Uterus (tissue), 4 donors: ENCODE data around the gene CRABP2. TPM values are rescaled to one million over a fixed set of nuclear protein-coding genes. Genes with fewer than 3 reads are reported as not detected.

Source experiments
- DNase-seq, 2 donors: peaks; one replicate each; pipeline ENCODE4 v3.0.0-alpha.2; 2019 to 2020
- H3K27ac ChIP-seq, 2 donors: fragments of 200-600 bp; sonication (generic); 1 replicate in 1 of 2; 2 replicates in 1 of 2; pipeline ENCODE4 v1.5.1; 2016 to 2018
- H3K27me3 ChIP-seq, 2 donors: fragments of 200-600 bp; sonication (generic); one replicate each; pipeline ENCODE4 v1.5.1; 2018 to 2019; ENCODE audit warnings: control low read depth in 1 of 2
- H3K36me3 ChIP-seq, 2 donors: fragments of 200-600 bp; sonication (generic); one replicate each; pipeline ENCODE4 v1.5.1; 2019; ENCODE audit warnings: control low read depth in 1 of 2
- H3K4me1 ChIP-seq, 2 donors: fragments of 200-600 bp; sonication (generic); one replicate each; pipeline ENCODE4 v1.5.1; 2018 to 2019; ENCODE audit warnings: control low read depth in 1 of 2
- H3K4me3 ChIP-seq, 2 donors: fragments of 200-600 bp; sonication (generic); 1 replicate in 1 of 2; 2 replicates in 1 of 2; pipeline ENCODE4 v1.5.1; 2018 to 2019; ENCODE audit warnings: mild to moderate bottlenecking in 1 of 2
- H3K9me3 ChIP-seq, 2 donors: fragments of 200-600 bp; sonication (generic); one replicate each; pipeline ENCODE4 v1.5.1; 2019; ENCODE audit warnings: control low read depth in 1 of 2
- CTCF ChIP-seq, 4 experiments: fragments of 200-600 bp in 2 of 4; fragments of 450-650 bp in 2 of 4; sonication (generic) in 2 of 4; IDR thresholded peaks; one replicate each; pipeline ENCODE4 v1.5.1; 2016 to 2019; ENCODE audit warnings: antibody characterized with exemption in 4 of 4, mild to moderate bottlenecking in 2 of 4, moderate library complexity in 1 of 4
- POLR2A ChIP-seq, 2 donors: fragments of 450-650 bp; IDR thresholded peaks; one replicate each; pipeline ENCODE4 v1.6.1; 2016; ENCODE audit warnings: antibody characterized with exemption in 2 of 2, mild to moderate bottlenecking in 1 of 2, moderate library complexity in 1 of 2
- intact Hi-C: fragments of 100-400 bp; cut with DNase I; formaldehyde crosslinking; loops from one replicate; pipeline ENCODE4 v1.15.1; 2023; ENCODE audit warnings: low total_unique reads
- total RNA-seq, 4 donors: library from RNA; depleted of rRNA in 3 of 4; stranded (reverse); fragments of >200 nt in 3 of 4; gene quantifications; one replicate each; pipeline versions ENCODE4 v1.1.0 to v1.2.4, GENCODE V29; 2014 to 2023
- donor health status: DM: yes; HTN: yes; CAD: no.

The CRABP2 gene
- total RNA-seq, 4 donors from 2014 or later = 11.0 to 71.5 (median 14.3) TPM; not detected in 1

- H3K36me3 ChIP-seq = no peaks in the 10 kb centered on the region
- no peaks in the 10 kb centered on the region for H3K9me3 ChIP-seq
- no peak for DNase-seq
- H3K27me3 ChIP-seq = no peaks in the 10 kb centered on the region
- no peaks in the 10 kb centered on the region for H3K4me1 ChIP-seq
- TF ChIP-seq POLR2A (IDR thresholded peaks at IDR 0.05) (no peak), CTCF (IDR thresholded peaks at IDR 0.05) (no peak)
- intact Hi-C loops = loop anchor here (10.0 kb wide), 1 partner anchor 186 kb away; no protein-coding TSS in a partner anchor
- no peak overlapping the region for H3K4me3 ChIP-seq
- no peak overlapping the region for H3K27ac ChIP-seq
These were observed 6.4 kb downstream of the CRABP2 start for GRCh38 chr1:156698995-156699394.

GRCh38 chr1:156697481-156697880 lies 7.9 kb downstream of the CRABP2 start:
- Histone ChIP-seq H3K36me3 (no peaks in the 10 kb centered on the region), H3K27me3 (no peaks in the 10 kb centered on the region), H3K4me1 (no peaks in the 10 kb centered on the region), H3K27ac (no peak overlapping the region), H3K4me3 (no peak overlapping the region), H3K9me3 (no peaks in the 10 kb centered on the region)
- DNase-seq = no peak
- intact Hi-C loops = loop anchor here (10.0 kb wide), 1 partner anchor 187 kb away; no protein-coding TSS in a partner anchor
- no peak for TF ChIP-seq POLR2A (IDR thresholded peaks at IDR 0.05)

GRCh38 chr1:156696755-156697154 lies 8.6 kb downstream of the CRABP2 start:
- no peaks in the 10 kb centered on the region for H3K27me3 ChIP-seq
- DNase-seq = no peak
- no peaks in the 10 kb centered on the region for H3K4me1 ChIP-seq
- H3K9me3 ChIP-seq = no peaks in the 10 kb centered on the region
- no peak overlapping the region for H3K4me3 ChIP-seq
- intact Hi-C loops = loop anchor here (10.0 kb wide), 1 partner anchor 188 kb away; no protein-coding TSS in a partner anchor
- no peak overlapping the region for H3K27ac ChIP-seq
- TF ChIP-seq CTCF (IDR thresholded peaks at IDR 0.05) (no peak), POLR2A (IDR thresholded peaks at IDR 0.05) (no peak)
- H3K36me3 ChIP-seq = no peaks in the 10 kb centered on the region

GRCh38 chr1:156694690-156694962 lies 10.8 kb downstream of the CRABP2 start:
- H3K36me3 ChIP-seq = no peaks in the 10 kb centered on the region
- no peaks in the 10 kb centered on the region for H3K9me3 ChIP-seq
- no peaks in the 10 kb centered on the region for H3K27me3 ChIP-seq
- no peak overlapping the region for H3K27ac ChIP-seq
- H3K4me1 ChIP-seq = no peaks in the 10 kb centered on the region
- intact Hi-C loops = loop anchor here (10.0 kb wide), 1 partner anchor 190 kb away; no protein-coding TSS in a partner anchor
- TF ChIP-seq CTCF (IDR thresholded peaks at IDR 0.05) (no peak), POLR2A (IDR thresholded peaks at IDR 0.05) (no peak)
- H3K4me3 ChIP-seq = no peak overlapping the region
- DNase-seq = no peak

- no peak for DNase-seq
- intact Hi-C loops = loop anchor here (10.0 kb wide), 1 partner anchor 191 kb away; no protein-coding TSS in a partner anchor
- no peak overlapping the region for H3K27ac ChIP-seq
- no peaks in the 10 kb centered on the region for H3K36me3 ChIP-seq
- H3K9me3 ChIP-seq = no peaks in the 10 kb centered on the region
- no peaks in the 10 kb centered on the region for H3K27me3 ChIP-seq
- no peak for TF ChIP-seq POLR2A (IDR thresholded peaks at IDR 0.05)
- TF ChIP-seq CTCF (IDR thresholded peaks at IDR 0.05) = no peak
- H3K4me1 ChIP-seq = no peaks in the 10 kb centered on the region
- no peak overlapping the region for H3K4me3 ChIP-seq
These were observed 11.3 kb downstream of the CRABP2 start for GRCh38 chr1:156693848-156694689.
